Measurements from ENCODE around the gene ATXN1.

ATXN1 gene

GRCh38 chr6:16527691-16528090 lies 233.6 kb downstream of the ATXN1 start:
- Histone ChIP-seq H3K27me3 (ENCODE audit: insufficient read depth, poor library complexity, severe bottlenecking) (no peaks in the 10 kb centered on the region), H3K4me3 (replicated peaks; ENCODE audit: insufficient read depth, low read length) (no peak overlapping the region), H3K27ac (replicated peaks) (no peak overlapping the region)
- TF ChIP-seq GABPA (IDR thresholded peaks at IDR 0.05; ENCODE audit: low read depth), result no peak
- TF ChIP-seq CTCF (IDR thresholded peaks at IDR 0.05; ENCODE audit: insufficient read depth, low read length), result no peak
- TF ChIP-seq SPI1 (IDR thresholded peaks at IDR 0.05; ENCODE audit: borderline replicate concordance, low read depth), result no peak
- no peak for TF ChIP-seq REST (IDR thresholded peaks at IDR 0.05; ENCODE audit: insufficient replicate concordance, low read depth)
- no peak for TF ChIP-seq POLR2AphosphoS5 (IDR thresholded peaks at IDR 0.05; ENCODE audit: low read depth)
- DNase-seq (ENCODE audit: low read depth in 1 of 2, low spot score in 1 of 2), result no peak

- DNase-seq (ENCODE audit: low read depth in 1 of 2, low spot score in 1 of 2), result no peak
- H3K27me3 ChIP-seq (ENCODE audit: insufficient read depth, poor library complexity, severe bottlenecking), result no peaks in the 10 kb centered on the region
- no peak for TF ChIP-seq POLR2AphosphoS5 (IDR thresholded peaks at IDR 0.05; ENCODE audit: low read depth)
- no peak for TF ChIP-seq SPI1 (IDR thresholded peaks at IDR 0.05; ENCODE audit: borderline replicate concordance, low read depth)
- no peak for TF ChIP-seq GABPA (IDR thresholded peaks at IDR 0.05; ENCODE audit: low read depth)
- no peak for TF ChIP-seq CTCF (IDR thresholded peaks at IDR 0.05; ENCODE audit: insufficient read depth, low read length)
- no peak for TF ChIP-seq REST (IDR thresholded peaks at IDR 0.05; ENCODE audit: insufficient replicate concordance, low read depth)
These were observed 236.9 kb downstream of the ATXN1 start for GRCh38 chr6:16524380-16524707.

GRCh38 chr6:16523606-16524379 lies 237.5 kb downstream of the ATXN1 start:
- DNase-seq (ENCODE audit: low read depth in 1 of 2, low spot score in 1 of 2), result no peak
- Histone ChIP-seq H3K27me3 (ENCODE audit: insufficient read depth, poor library complexity, severe bottlenecking) (no peaks in the 10 kb centered on the region), H3K27ac (replicated peaks) (no peak overlapping the region), H3K4me3 (replicated peaks; ENCODE audit: insufficient read depth, low read length) (no peak overlapping the region)
- TF ChIP-seq CTCF (IDR thresholded peaks at IDR 0.05; ENCODE audit: insufficient read depth, low read length), result no peak

More at GRCh38 chr6:16524380-16524707, 236.9 kb downstream of the ATXN1 start:
- H3K27ac ChIP-seq (replicated peaks), result no peak overlapping the region
- H3K4me3 ChIP-seq (replicated peaks; ENCODE audit: insufficient read depth, low read length), result no peak overlapping the region

- DNase-seq (ENCODE audit: low read depth in 1 of 2, low spot score in 1 of 2), result no peak
- Histone ChIP-seq H3K27ac (replicated peaks) (no peak overlapping the region), H3K27me3 (ENCODE audit: insufficient read depth, poor library complexity, severe bottlenecking) (no peaks in the 10 kb centered on the region), H3K4me3 (replicated peaks; ENCODE audit: insufficient read depth, low read length) (no peak overlapping the region)
- TF ChIP-seq SPI1 (IDR thresholded peaks at IDR 0.05; ENCODE audit: borderline replicate concordance, low read depth), result no peak
- no peak for TF ChIP-seq GABPA (IDR thresholded peaks at IDR 0.05; ENCODE audit: low read depth)
- no peak for TF ChIP-seq CTCF (IDR thresholded peaks at IDR 0.05; ENCODE audit: insufficient read depth, low read length)
- no peak for TF ChIP-seq POLR2AphosphoS5 (IDR thresholded peaks at IDR 0.05; ENCODE audit: low read depth)
- TF ChIP-seq REST (IDR thresholded peaks at IDR 0.05; ENCODE audit: insufficient replicate concordance, low read depth), result no peak
These were observed 238.3 kb downstream of the ATXN1 start for GRCh38 chr6:16522937-16523336.

Measured in HL-60 (cell line).